Gastrocnemius medialis (tissue), 4 donors: Measurements from ENCODE around the gene DNASE2.

Experiments
- CTCF ChIP-seq, 5 experiments: fragments of 450-650 bp in 3 of 5; fragments of 200-600 bp in 2 of 5; sonication (generic) in 2 of 5; IDR thresholded peaks in 4 of 5; conservative IDR thresholded peaks in 1 of 5; 1 replicate in 4 of 5; 2 replicates in 1 of 5; pipeline ENCODE4 v1.5.1; 2016 to 2019; ENCODE audit warnings: antibody characterized with exemption in 5 of 5, mild to moderate bottlenecking in 3 of 5, moderate library complexity in 3 of 5
- POLR2A ChIP-seq, 2 donors: fragments of 450-650 bp; IDR thresholded peaks; one replicate each; pipeline ENCODE4 v1.6.1; 2017; ENCODE audit warnings: antibody characterized with exemption in 2 of 2, mild to moderate bottlenecking in 2 of 2, moderate library complexity in 2 of 2

- no peak for TF ChIP-seq CTCF (IDR thresholded peaks at IDR 0.05 in 4 of 5, conservative IDR thresholded peaks at IDR 0.05 in 1 of 5)
- no peak for TF ChIP-seq POLR2A (IDR thresholded peaks at IDR 0.05)
Measured at GRCh38 chr19:12930002-12930645, 48.9 kb upstream of the DNASE2 start.
